ENCODE results near the gene CD63.

Gene CD63

GRCh38 chr12:55712700-55713415, 16.0 kb downstream of the CD63 start:
- no peak overlapping the region for H3K4me3 ChIP-seq (ENCODE audit: low read depth, low read length)
- no peak for DNase-seq (ENCODE audit: low read depth)
- in situ Hi-C loops (cut with HindIII; ENCODE audit: low sequenced_read_pairs): no loop called here
- TF ChIP-seq CTCF (IDR thresholded peaks at IDR 0.05; ENCODE audit: low read depth, low read length, missing control alignments): no peak

GRCh38 chr12:55711786-55712553, 16.8 kb downstream of the CD63 start:
- H3K4me3 ChIP-seq (ENCODE audit: low read depth, low read length): no peak overlapping the region
- in situ Hi-C loops (cut with HindIII; ENCODE audit: low sequenced_read_pairs): no loop called here
- DNase-seq (ENCODE audit: low read depth): no peak
- TF ChIP-seq CTCF (IDR thresholded peaks at IDR 0.05; ENCODE audit: low read depth, low read length, missing control alignments): no peak

- no peak for DNase-seq (ENCODE audit: low read depth)
- TF ChIP-seq CTCF (IDR thresholded peaks at IDR 0.05; ENCODE audit: low read depth, low read length, missing control alignments): no peak
- in situ Hi-C loops (cut with HindIII; ENCODE audit: low sequenced_read_pairs): no loop called here
- no peak overlapping the region for H3K4me3 ChIP-seq (ENCODE audit: low read depth, low read length)
Observed at GRCh38 chr12:55708695-55709233, 20.0 kb downstream of the CD63 start.

DNA sequence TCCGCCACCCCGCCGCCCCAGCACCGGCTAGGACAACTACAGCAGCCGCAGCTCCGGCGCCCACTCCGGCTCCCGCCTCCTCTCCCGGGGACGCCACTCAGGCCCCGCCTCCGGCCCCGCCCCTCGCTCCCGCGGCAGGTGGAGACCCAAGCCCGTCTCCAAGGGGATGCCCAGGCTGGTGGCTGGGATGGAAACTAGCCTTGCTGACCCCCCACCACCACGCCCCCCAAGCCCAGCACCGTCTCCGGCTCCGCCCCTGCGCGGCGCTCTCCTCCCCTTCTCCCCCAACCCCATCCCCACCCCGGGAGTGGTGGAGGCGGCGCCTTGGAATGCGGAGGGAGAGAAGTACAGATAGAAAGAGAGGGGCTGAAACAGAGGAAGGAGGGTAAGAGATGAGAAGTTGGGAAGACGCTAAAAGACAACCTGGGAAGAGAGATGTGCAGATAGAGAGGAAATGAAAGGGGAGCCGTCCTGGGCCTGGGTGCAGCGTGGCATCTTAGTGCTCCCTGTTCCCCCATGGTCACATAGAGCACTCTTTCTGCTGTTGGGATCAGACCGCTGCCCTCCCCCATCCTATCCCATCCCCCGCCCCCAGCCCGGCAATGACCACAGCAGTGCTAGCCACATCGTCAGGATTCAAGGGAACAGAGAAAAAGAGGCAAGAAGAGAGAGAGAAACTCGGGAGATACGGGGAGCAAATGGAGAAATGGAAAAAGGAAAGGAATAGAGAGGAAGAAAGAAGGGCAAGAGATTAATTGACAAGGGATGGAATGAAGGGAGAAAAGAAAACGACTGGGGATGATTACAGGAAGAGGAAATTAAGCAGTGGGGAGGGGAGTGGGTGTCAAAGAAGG, 20.7 kb downstream of the CD63 start, which contains the start of gene ITGA7:
ITGA7 (minus strand) TSS at position 64 of the 854 bp plus-strand sequence. CDS start 222 bp downstream, outside the sequence.
- DNase-seq (ENCODE audit: low read depth): no peak
- no peak for TF ChIP-seq CTCF (IDR thresholded peaks at IDR 0.05; ENCODE audit: low read depth, low read length, missing control alignments)
- in situ Hi-C loops (cut with HindIII; ENCODE audit: low sequenced_read_pairs): no loop called here
- peak within 1 kb of the TSS; percentile 47 for H3K4me3 ChIP-seq (ENCODE audit: low read depth, low read length)

DNA sequence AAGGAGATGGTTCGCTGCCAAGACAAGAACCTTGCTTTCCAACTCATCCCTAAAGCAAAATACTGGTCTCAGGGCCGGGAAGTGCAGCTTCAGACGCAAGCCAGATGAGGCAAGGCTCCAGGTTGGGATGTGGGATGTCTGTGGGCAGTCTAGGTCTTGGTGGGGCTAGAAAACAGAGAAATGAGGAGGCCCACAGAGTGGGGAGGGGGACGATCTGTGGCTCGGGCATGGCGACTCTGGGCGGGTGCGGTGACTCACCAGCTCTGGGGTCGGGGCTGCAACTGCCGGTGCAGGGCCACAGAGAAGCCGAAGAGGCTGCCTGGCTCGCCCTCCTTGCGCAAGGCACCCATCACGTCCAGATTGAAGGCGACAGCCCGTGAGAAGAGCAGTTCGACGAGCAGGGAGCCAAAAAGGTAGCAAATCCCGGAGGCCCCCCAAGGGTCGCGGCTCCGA, 21.6 kb downstream of the CD63 start:
- no peak for TF ChIP-seq CTCF (IDR thresholded peaks at IDR 0.05; ENCODE audit: low read depth, low read length, missing control alignments)
- in situ Hi-C loops (cut with HindIII; ENCODE audit: low sequenced_read_pairs): no loop called here
- H3K4me3 ChIP-seq (ENCODE audit: low read depth, low read length): peak overlapping the region; percentile 47
- no peak for DNase-seq (ENCODE audit: low read depth)

All from astrocyte of the cerebellum (primary cell).